Tibial nerve (tissue), 4 donors: ENCODE measurements around the gene ARHGAP6. TPM values are rescaled to one million over a fixed set of nuclear protein-coding genes. Genes with fewer than 3 reads are reported as not detected.

Source experiments
- DNase-seq, 2 donors: peaks; one replicate each; pipeline ENCODE4 v3.0.0-alpha.2; 2019; ENCODE audit warnings: low spot score in 2 of 2
- H3K27ac ChIP-seq, 4 donors: fragments of 200-600 bp; sonication (generic) in 3 of 4; one replicate each; pipeline ENCODE4 v1.5.1; 2017 to 2019; ENCODE audit warnings: mild to moderate bottlenecking in 1 of 4
- H3K27me3 ChIP-seq, 2 donors: fragments of 200-600 bp; sonication (generic) in 1 of 2; one replicate each; pipeline versions ENCODE4 v1.5.1 to v1.6.0; 2017 to 2019
- H3K36me3 ChIP-seq, 3 donors: fragments of 200-600 bp; sonication (generic); one replicate each; pipeline ENCODE4 v1.5.1; 2018 to 2019
- H3K4me1 ChIP-seq, 4 donors: fragments of 200-600 bp; sonication (generic) in 3 of 4; one replicate each; pipeline ENCODE4 v1.5.1; 2017 to 2019
- H3K4me3 ChIP-seq, 4 donors: fragments of 200-600 bp; sonication (generic) in 3 of 4; one replicate each; pipeline ENCODE4 v1.5.1; 2017 to 2019; ENCODE audit warnings: mild to moderate bottlenecking in 1 of 4, moderate library complexity in 1 of 4
- H3K9me3 ChIP-seq, 4 donors: fragments of 200-600 bp; sonication (generic) in 3 of 4; one replicate each; pipeline ENCODE4 v1.5.1; 2017 to 2019
- EP300 ChIP-seq, 2 donors: sonication (generic); formaldehyde crosslinking; IDR thresholded peaks; one replicate each; pipeline ENCODE4 v1.6.1; 2017; ENCODE audit warnings: antibody characterized with exemption in 2 of 2, mild to moderate bottlenecking in 1 of 2
- POLR2A ChIP-seq, 2 donors: fragments of 450-650 bp; IDR thresholded peaks; one replicate each; pipeline ENCODE4 v1.6.1; 2017; ENCODE audit warnings: antibody characterized with exemption in 2 of 2, mild to moderate bottlenecking in 2 of 2, moderate library complexity in 2 of 2
- WGBS, 2 donors: methylation state at CpG; one replicate each; pipeline ENCODE4 v1.1.5; 2018; 5-methylcytosine and 5-hydroxymethylcytosine counted together
- total RNA-seq, 4 donors: library from RNA; depleted of rRNA; stranded (reverse); fragments of >200 nt; gene quantifications; one replicate each; pipeline ENCODE4 v1.1.0, GENCODE V29; 2016
- TF ChIP-seq, protein P1 (sequence below), 5 experiments: fragments of 200-600 bp in 3 of 5; fragments of 450-650 bp in 2 of 5; sonication (generic) in 3 of 5; IDR thresholded peaks; one replicate each; pipeline ENCODE4 v1.5.1; 2016 to 2019; ENCODE audit warnings: antibody characterized with exemption in 5 of 5, mild to moderate bottlenecking in 3 of 5, moderate library complexity in 2 of 5

Gene ARHGAP6
- total RNA-seq, 4 donors from 2014 or later: 16.0 to 51.9 (median 39.3) TPM

DNA sequence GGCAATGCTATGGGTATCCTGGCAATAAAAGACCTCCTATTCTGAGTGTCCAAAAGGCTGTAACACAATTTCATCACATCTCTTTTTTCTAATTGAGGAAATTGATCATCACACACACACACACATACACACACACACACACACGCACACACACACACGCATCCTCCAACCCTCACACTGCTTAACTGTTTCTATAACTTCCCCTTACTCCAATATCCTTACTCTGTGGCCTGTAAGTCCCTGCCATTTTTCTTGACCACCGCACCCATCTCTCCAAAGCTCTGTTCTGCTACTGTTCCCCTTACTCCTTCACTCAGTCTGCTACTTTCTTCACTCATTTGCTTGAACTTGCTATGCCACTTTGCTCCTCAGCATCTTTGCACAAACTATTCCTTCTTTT is 256.9 kb downstream of the ARHGAP6 start:
- Histone ChIP-seq H3K27me3 (no peaks in the 10 kb centered on the region), H3K27ac (no peak overlapping the region), H3K36me3 (no peaks in the 10 kb centered on the region), H3K4me3 (no peak overlapping the region), H3K4me1 (no peaks in the 10 kb centered on the region), H3K9me3 (no peaks in the 10 kb centered on the region)
- TF ChIP-seq POLR2A (IDR thresholded peaks at IDR 0.05) (no peak), EP300 (IDR thresholded peaks at IDR 0.05) (no peak)
- TF ChIP-seq, protein P1, sequence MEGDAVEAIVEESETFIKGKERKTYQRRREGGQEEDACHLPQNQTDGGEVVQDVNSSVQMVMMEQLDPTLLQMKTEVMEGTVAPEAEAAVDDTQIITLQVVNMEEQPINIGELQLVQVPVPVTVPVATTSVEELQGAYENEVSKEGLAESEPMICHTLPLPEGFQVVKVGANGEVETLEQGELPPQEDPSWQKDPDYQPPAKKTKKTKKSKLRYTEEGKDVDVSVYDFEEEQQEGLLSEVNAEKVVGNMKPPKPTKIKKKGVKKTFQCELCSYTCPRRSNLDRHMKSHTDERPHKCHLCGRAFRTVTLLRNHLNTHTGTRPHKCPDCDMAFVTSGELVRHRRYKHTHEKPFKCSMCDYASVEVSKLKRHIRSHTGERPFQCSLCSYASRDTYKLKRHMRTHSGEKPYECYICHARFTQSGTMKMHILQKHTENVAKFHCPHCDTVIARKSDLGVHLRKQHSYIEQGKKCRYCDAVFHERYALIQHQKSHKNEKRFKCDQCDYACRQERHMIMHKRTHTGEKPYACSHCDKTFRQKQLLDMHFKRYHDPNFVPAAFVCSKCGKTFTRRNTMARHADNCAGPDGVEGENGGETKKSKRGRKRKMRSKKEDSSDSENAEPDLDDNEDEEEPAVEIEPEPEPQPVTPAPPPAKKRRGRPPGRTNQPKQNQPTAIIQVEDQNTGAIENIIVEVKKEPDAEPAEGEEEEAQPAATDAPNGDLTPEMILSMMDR (IDR thresholded peaks at IDR 0.05): no peak
- 89 to 90% methylated on average over 3 of the region's 3 CpGs for WGBS, 2 donors
- DNase-seq: no peak

DNA sequence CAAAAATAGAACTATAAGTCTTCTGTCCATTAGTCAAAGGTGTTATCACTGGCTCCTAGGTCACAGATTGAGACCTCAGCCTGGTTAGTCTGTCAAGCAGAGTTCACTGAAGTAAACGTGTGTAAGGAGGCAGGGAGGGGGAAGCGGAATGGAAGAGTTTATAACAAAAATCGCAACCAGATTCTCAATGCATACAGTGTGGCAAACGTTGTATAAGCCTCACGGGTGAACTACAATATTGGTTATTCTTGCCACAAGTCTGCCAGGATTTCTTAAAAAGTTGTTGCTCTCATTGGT is 257.7 kb downstream of the ARHGAP6 start:
- no peaks in the 10 kb centered on the region for H3K36me3 ChIP-seq
- no peak overlapping the region for H3K4me3 ChIP-seq
- no peaks in the 10 kb centered on the region for H3K4me1 ChIP-seq
- 74 to 86% methylated on average over 5 of the region's 5 CpGs for WGBS, 2 donors
- no peak overlapping the region for H3K27ac ChIP-seq
- H3K27me3 ChIP-seq: no peaks in the 10 kb centered on the region
- TF ChIP-seq POLR2A (IDR thresholded peaks at IDR 0.05): no peak
- TF ChIP-seq, protein P1 (IDR thresholded peaks at IDR 0.05): no peak
- TF ChIP-seq EP300 (IDR thresholded peaks at IDR 0.05): no peak
- DNase-seq: no peak
- no peaks in the 10 kb centered on the region for H3K9me3 ChIP-seq

DNA sequence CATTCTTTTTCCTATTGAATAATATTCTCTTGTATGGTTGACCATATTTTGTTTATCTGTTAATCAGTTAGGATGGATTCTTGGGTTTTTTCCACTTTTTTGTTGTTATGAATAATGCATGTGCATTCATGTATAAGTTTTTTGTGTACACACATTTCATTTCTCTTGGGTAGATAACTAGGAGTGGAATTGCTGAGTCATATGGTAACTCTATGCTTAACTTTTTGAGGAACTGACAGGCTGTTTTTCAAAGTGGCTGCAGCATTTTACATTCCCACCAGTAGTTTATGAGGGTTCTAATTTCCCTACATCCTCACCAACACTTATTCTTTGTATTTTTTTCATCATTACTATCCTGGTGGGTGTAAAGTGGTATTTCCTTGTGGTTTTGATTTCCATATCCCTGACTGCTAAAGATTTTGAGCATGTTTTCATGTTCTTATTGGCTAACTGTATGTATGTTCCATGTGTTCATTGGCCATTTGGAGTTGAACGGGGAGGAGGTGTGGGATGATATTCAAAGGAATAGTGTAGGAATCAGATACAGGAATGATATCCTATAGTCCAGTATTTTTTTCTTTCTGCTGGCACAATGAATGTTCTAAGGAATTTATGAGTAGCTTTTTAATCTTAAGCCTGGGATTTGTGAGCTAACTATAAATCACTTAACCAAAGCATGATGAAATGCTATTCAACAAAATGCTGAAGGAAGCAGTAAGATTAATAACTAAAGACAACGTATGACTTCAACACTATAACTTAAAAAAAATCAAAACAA is 258.2 kb downstream of the ARHGAP6 start:
- H3K27ac ChIP-seq: no peak overlapping the region
- 63 to 77% methylated on average over 2 of the region's 2 CpGs for WGBS, 2 donors
- no peaks in the 10 kb centered on the region for H3K4me1 ChIP-seq
- H3K36me3 ChIP-seq: no peaks in the 10 kb centered on the region
- TF ChIP-seq, protein P1 (IDR thresholded peaks at IDR 0.05): no peak
- TF ChIP-seq EP300 (IDR thresholded peaks at IDR 0.05): no peak
- no peak for TF ChIP-seq POLR2A (IDR thresholded peaks at IDR 0.05)
- no peak for DNase-seq
- H3K9me3 ChIP-seq: no peaks in the 10 kb centered on the region
- no peak overlapping the region for H3K4me3 ChIP-seq
- no peaks in the 10 kb centered on the region for H3K27me3 ChIP-seq

- 82 to 95% methylated on average over 9 of the region's 9 CpGs for WGBS, 2 donors
- no peak overlapping the region for H3K27ac ChIP-seq
- no peak for DNase-seq
- no peak overlapping the region for H3K4me3 ChIP-seq
- H3K36me3 ChIP-seq: no peaks in the 10 kb centered on the region
- H3K4me1 ChIP-seq: no peaks in the 10 kb centered on the region
- no peaks in the 10 kb centered on the region for H3K9me3 ChIP-seq
- no peaks in the 10 kb centered on the region for H3K27me3 ChIP-seq
- TF ChIP-seq POLR2A (IDR thresholded peaks at IDR 0.05) (no peak), EP300 (IDR thresholded peaks at IDR 0.05) (no peak)
- TF ChIP-seq, protein P1 (IDR thresholded peaks at IDR 0.05): no peak
Measured at GRCh38 chrX:11406109-11406765, 259.5 kb downstream of the ARHGAP6 start.

- Histone ChIP-seq H3K36me3 (no peaks in the 10 kb centered on the region), H3K9me3 (no peaks in the 10 kb centered on the region), H3K27ac (no peak overlapping the region), H3K4me1 (no peaks in the 10 kb centered on the region), H3K4me3 (no peak overlapping the region), H3K27me3 (no peaks in the 10 kb centered on the region)
- 55 to 67% methylated on average over 3 of the region's 3 CpGs for WGBS, 2 donors
- DNase-seq: no peak
- TF ChIP-seq, protein P1 (IDR thresholded peaks at IDR 0.05): no peak
Measured at GRCh38 chrX:11403631-11404030, 262.1 kb downstream of the ARHGAP6 start.
